ENCODE data around the gene ZFAND3. TPM values are rescaled to one million over a fixed set of nuclear protein-coding genes. Genes with fewer than 3 reads are reported as not detected.

The ZFAND3 gene
- total and polyA plus RNA-seq, 2 of the 4 experiments (the other 2 are of a cell fraction) = 10.9 to 26.7 TPM

DNA sequence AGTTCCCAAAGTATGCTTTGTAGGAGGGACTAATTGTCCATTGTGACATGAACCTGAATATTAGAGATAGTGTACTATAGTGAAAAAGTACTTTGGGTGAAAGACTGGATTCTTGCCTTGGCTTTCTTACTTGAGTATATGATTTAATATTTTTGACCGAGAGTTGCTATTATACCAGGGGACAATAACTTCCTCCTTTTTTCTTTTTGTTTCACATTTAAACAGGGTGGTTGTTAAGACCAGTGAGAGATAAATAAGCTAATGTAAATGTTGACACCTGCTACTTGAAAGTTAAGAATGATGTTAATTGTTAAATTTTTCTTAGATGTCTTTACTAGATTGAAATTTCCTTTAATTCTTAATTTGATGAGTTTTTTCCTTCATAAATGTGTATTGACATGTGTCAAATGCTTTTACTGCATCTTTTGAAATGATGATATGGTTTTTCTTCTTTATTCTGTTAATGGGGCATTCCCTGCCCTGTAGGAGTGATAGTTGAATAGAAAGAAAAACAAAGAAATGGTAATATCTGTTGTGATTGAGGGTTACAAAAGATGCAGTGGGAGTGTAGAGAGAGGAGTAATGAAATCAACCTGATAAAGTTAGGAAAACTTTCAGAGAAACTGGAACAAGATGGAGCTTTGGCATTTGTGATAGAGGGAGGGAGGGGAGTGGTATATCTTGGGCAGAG, 48.4 kb downstream of the ZFAND3 start:
- no peak overlapping the region for H3K9ac ChIP-seq (ENCODE audit: low read depth, low read length)
- no peaks in the 10 kb centered on the region for H3K9me3 ChIP-seq (ENCODE audit: control insufficient read depth, insufficient read depth, low read length)
- H3K27ac ChIP-seq (ENCODE audit: insufficient read depth, low read length) = no peak overlapping the region
- H3K79me1 ChIP-seq (ENCODE audit: low read depth in 1 of 2, low read length in 2 of 2) = peaks cover 9 to 75% of the 10 kb centered on the region in 2 experiments
- H3K4me3 ChIP-seq (ENCODE audit: insufficient read depth, low read depth, low read length) = no peak overlapping the region
- H4K91ac ChIP-seq (ENCODE audit: insufficient read depth, low read depth, low read length) = no peak overlapping the region
- in situ Hi-C loops (cut with MboI; ENCODE audit: low sequenced_read_pairs) = no loop called here
- H2AK9ac ChIP-seq (replicated peaks; ENCODE audit: low read depth, low read length, poor library complexity) = no peak overlapping the region
- H4K20me1 ChIP-seq (ENCODE audit: insufficient read depth, low read length) = peaks cover 92% of the 10 kb centered on the region
- peak overlapping the region; percentile 72 for H3K4me2 ChIP-seq (ENCODE audit: low read depth, low read length)
- ChIA-PET POLR2A (ENCODE audit: unreplicated experiment) (no interaction called here), CTCF (no interaction called here)
- H3K23ac ChIP-seq (ENCODE audit: low read depth, low read length) = peak overlapping the region; percentile 81; the same call in 1 of the 2 replicates
- H2BK20ac ChIP-seq (ENCODE audit: low read depth, low read length) = no peak overlapping the region
- peaks cover 12% of the 10 kb centered on the region for H3K4me1 ChIP-seq (ENCODE audit: control insufficient read depth, insufficient read depth, low read length)
- peaks cover 19% of the 10 kb centered on the region for H3K9me1 ChIP-seq (ENCODE audit: insufficient read depth, low read length)
- TF ChIP-seq RFX5 (IDR thresholded peaks at IDR 0.05; ENCODE audit: low read depth, low read length) (no peak), CEBPB (IDR thresholded peaks at IDR 0.05; ENCODE audit: low read depth, low read length) (no peak), POLR2A (IDR thresholded peaks at IDR 0.05; ENCODE audit: low read depth, low read length) (no peak), CHD1 (IDR thresholded peaks at IDR 0.05; ENCODE audit: low read depth, low read length) (no peak), MXI1 (IDR thresholded peaks at IDR 0.05; ENCODE audit: borderline replicate concordance, low read depth, low read length) (no peak), FOS (IDR thresholded peaks at IDR 0.05; ENCODE audit: low read depth, low read length) (no peak), RAD21 (IDR thresholded peaks at IDR 0.05; ENCODE audit: low read length) (no peak)
- TF ChIP-seq, protein P1, sequence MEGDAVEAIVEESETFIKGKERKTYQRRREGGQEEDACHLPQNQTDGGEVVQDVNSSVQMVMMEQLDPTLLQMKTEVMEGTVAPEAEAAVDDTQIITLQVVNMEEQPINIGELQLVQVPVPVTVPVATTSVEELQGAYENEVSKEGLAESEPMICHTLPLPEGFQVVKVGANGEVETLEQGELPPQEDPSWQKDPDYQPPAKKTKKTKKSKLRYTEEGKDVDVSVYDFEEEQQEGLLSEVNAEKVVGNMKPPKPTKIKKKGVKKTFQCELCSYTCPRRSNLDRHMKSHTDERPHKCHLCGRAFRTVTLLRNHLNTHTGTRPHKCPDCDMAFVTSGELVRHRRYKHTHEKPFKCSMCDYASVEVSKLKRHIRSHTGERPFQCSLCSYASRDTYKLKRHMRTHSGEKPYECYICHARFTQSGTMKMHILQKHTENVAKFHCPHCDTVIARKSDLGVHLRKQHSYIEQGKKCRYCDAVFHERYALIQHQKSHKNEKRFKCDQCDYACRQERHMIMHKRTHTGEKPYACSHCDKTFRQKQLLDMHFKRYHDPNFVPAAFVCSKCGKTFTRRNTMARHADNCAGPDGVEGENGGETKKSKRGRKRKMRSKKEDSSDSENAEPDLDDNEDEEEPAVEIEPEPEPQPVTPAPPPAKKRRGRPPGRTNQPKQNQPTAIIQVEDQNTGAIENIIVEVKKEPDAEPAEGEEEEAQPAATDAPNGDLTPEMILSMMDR (conservative IDR thresholded peaks at IDR 0.05; ENCODE audit: low read depth, low read length) = no peak
- TF ChIP-seq, protein P2, sequence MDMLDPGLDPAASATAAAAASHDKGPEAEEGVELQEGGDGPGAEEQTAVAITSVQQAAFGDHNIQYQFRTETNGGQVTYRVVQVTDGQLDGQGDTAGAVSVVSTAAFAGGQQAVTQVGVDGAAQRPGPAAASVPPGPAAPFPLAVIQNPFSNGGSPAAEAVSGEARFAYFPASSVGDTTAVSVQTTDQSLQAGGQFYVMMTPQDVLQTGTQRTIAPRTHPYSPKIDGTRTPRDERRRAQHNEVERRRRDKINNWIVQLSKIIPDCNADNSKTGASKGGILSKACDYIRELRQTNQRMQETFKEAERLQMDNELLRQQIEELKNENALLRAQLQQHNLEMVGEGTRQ (IDR thresholded peaks at IDR 0.05; ENCODE audit: low read depth, low read length) = no peak
- TF ChIP-seq, protein P3, sequence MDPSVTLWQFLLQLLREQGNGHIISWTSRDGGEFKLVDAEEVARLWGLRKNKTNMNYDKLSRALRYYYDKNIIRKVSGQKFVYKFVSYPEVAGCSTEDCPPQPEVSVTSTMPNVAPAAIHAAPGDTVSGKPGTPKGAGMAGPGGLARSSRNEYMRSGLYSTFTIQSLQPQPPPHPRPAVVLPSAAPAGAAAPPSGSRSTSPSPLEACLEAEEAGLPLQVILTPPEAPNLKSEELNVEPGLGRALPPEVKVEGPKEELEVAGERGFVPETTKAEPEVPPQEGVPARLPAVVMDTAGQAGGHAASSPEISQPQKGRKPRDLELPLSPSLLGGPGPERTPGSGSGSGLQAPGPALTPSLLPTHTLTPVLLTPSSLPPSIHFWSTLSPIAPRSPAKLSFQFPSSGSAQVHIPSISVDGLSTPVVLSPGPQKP (IDR thresholded peaks at IDR 0.05; ENCODE audit: borderline replicate concordance, low read depth, low read length) = no peak
- H2AFZ ChIP-seq (replicated peaks; ENCODE audit: low read length, poor library complexity) = no peak overlapping the region
- H2BK120ac ChIP-seq (ENCODE audit: low read depth, low read length) = no peak overlapping the region
- no peak overlapping the region for H3K56ac ChIP-seq (ENCODE audit: extremely low read depth, insufficient read depth, low read length)
- BruUV-seq (replicated peaks) = no TSS peak
- H3K27me3 ChIP-seq (ENCODE audit: control insufficient read depth, insufficient read depth, low read length) = no peaks in the 10 kb centered on the region
- H3K14ac ChIP-seq (replicated peaks; ENCODE audit: low read depth, low read length) = no peak overlapping the region; the same call in 1 of the 2 replicates
- ATAC-seq (ENCODE audit: low read depth) (peak; percentile 21), DNase-seq (no peak)
- H2AK5ac ChIP-seq (ENCODE audit: low read depth, low read length) = 0 out of 2 replicates have a peak overlapping the region, but pooled peaks have one; percentile 29
- H3K4ac ChIP-seq (ENCODE audit: low read depth, low read length) = no peak overlapping the region
- H4K8ac ChIP-seq (ENCODE audit: low read depth in 2 of 2, low read length in 2 of 2) = no peak overlapping the region
- no peak overlapping the region for H2BK15ac ChIP-seq (ENCODE audit: low read depth, low read length)
- no peaks in the 10 kb centered on the region for H3K36me3 ChIP-seq (ENCODE audit: control insufficient read depth, insufficient read depth, low read length)
- dilution Hi-C loops (cut with HindIII; ENCODE audit: low sequenced_read_pairs, unreplicated experiment) = no loop called here
- H3K18ac ChIP-seq (ENCODE audit: low read depth, low read length) = no peak overlapping the region
- no CpG with 5 or more reads among the region's 1 CpG for WGBS, 2 experiments (ENCODE audit: extremely low coverage in 2 of 2, insufficient read length in 1 of 2)
- H2BK5ac ChIP-seq (ENCODE audit: low read depth, low read length, poor library complexity, severe bottlenecking) = peak overlapping the region; percentile 34
- intact Hi-C loops (cut with micrococcal nuclease) = no loop called here
- H4K5ac ChIP-seq (ENCODE audit: low read depth, low read length) = no peak overlapping the region

Data from IMR-90 (cell line).